ENCODE results near the gene PTPRE.

DNA sequence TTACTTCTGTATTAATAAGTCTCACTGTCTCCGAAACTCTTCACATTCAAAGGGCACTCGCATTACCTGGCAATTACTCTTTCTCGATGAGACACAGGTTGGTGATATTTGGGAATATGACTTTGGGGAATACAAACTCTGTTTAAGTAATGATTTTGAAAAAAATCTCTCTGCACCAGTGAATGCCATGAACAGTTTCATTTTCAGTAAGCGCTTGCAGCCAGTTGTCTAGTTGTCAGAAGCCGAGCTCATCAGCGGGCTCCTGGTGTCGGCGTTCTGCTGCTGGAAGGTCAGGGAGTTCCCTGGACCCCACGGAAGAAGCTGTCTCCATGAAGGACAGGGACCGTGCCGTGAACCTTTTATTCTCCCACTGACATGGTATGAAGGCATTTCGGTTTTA is 57.7 kb downstream of the PTPRE start:
- TF ChIP-seq, protein P1, sequence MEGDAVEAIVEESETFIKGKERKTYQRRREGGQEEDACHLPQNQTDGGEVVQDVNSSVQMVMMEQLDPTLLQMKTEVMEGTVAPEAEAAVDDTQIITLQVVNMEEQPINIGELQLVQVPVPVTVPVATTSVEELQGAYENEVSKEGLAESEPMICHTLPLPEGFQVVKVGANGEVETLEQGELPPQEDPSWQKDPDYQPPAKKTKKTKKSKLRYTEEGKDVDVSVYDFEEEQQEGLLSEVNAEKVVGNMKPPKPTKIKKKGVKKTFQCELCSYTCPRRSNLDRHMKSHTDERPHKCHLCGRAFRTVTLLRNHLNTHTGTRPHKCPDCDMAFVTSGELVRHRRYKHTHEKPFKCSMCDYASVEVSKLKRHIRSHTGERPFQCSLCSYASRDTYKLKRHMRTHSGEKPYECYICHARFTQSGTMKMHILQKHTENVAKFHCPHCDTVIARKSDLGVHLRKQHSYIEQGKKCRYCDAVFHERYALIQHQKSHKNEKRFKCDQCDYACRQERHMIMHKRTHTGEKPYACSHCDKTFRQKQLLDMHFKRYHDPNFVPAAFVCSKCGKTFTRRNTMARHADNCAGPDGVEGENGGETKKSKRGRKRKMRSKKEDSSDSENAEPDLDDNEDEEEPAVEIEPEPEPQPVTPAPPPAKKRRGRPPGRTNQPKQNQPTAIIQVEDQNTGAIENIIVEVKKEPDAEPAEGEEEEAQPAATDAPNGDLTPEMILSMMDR (conservative IDR thresholded peaks at IDR 0.05; ENCODE audit: low read depth, low read length) = no peak
- no peak for TF ChIP-seq POLR2A (IDR thresholded peaks at IDR 0.05; ENCODE audit: low read depth, low read length)
- TF ChIP-seq RCOR1 (IDR thresholded peaks at IDR 0.05; ENCODE audit: insufficient replicate concordance, low read length) = no peak
- no peak for TF ChIP-seq RAD21 (IDR thresholded peaks at IDR 0.05; ENCODE audit: low read length)
- no peak for TF ChIP-seq BHLHE40 (IDR thresholded peaks at IDR 0.05; ENCODE audit: low read depth, low read length)
- no peak for TF ChIP-seq CEBPB (IDR thresholded peaks at IDR 0.05; ENCODE audit: low read depth, low read length)
- TF ChIP-seq SMC3 (IDR thresholded peaks at IDR 0.05; ENCODE audit: low read depth, low read length) = no peak
- no peak for TF ChIP-seq RFX5 (IDR thresholded peaks at IDR 0.05; ENCODE audit: low read depth, low read length)
- TF ChIP-seq, protein P2, sequence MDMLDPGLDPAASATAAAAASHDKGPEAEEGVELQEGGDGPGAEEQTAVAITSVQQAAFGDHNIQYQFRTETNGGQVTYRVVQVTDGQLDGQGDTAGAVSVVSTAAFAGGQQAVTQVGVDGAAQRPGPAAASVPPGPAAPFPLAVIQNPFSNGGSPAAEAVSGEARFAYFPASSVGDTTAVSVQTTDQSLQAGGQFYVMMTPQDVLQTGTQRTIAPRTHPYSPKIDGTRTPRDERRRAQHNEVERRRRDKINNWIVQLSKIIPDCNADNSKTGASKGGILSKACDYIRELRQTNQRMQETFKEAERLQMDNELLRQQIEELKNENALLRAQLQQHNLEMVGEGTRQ (IDR thresholded peaks at IDR 0.05; ENCODE audit: low read depth, low read length) = no peak
- TF ChIP-seq NFE2L2 (IDR thresholded peaks at IDR 0.05; ENCODE audit: low read depth, low read length) = no peak
- TF ChIP-seq MXI1 (IDR thresholded peaks at IDR 0.05; ENCODE audit: borderline replicate concordance, low read depth, low read length) = no peak
- no peak for TF ChIP-seq FOS (IDR thresholded peaks at IDR 0.05; ENCODE audit: low read depth, low read length)
- TF ChIP-seq MAFK (IDR thresholded peaks at IDR 0.05; ENCODE audit: low read depth, low read length) = no peak
- no peak for TF ChIP-seq CHD1 (IDR thresholded peaks at IDR 0.05; ENCODE audit: low read depth, low read length)
